Natural killer cell treated with Interleukin-12 subunit alpha and Interleukin-12 subunit beta and Interleukin-15 and Interleukin-18, amount 100 ng/mL, for 72 hours (primary cell): Measurements from ENCODE around the gene CYB5A. TPM values are rescaled to one million over a fixed set of nuclear protein-coding genes. Genes with fewer than 3 reads are reported as not detected.
A peak's percentile ranks its signal among the peaks of the same experiment; 100 is the strongest.

Source experiments
- ATAC-seq, 2 donors: fragments of 150-1000 bp; cut with Tn5 transposase in 1 of 2; sonication (Bioruptor Pico), chemical (Tn5 transposase) in 1 of 2; 2 replicates each; pipeline ENCODE4 v1.10.0; 2021
- DNase-seq: peaks from one replicate; pipeline ENCODE4 v3.0.0; 2022; ENCODE audit warnings: low spot score
- H3K27ac Mint-ChIP-seq, 2 donors: 1 replicate in 1 of 2; 2 replicates in 1 of 2; pipeline ENCODE4 v1.8.0; 2022; ENCODE audit warnings: mixed read lengths in 2 of 2, mild to moderate bottlenecking in 1 of 2, moderate library complexity in 1 of 2
- H3K27me3 Mint-ChIP-seq, 2 donors: 1 replicate in 1 of 2; 2 replicates in 1 of 2; pipeline ENCODE4 v1.8.0; 2022; ENCODE audit warnings: mixed read lengths in 2 of 2
- H3K36me3 Mint-ChIP-seq: one replicate; pipeline ENCODE4 v1.8.0; 2022; ENCODE audit warnings: mixed read lengths
- H3K4me1 Mint-ChIP-seq, 2 donors: 1 replicate in 1 of 2; 2 replicates in 1 of 2; pipeline ENCODE4 v1.8.0; 2022; ENCODE audit warnings: low read depth in 2 of 2, mixed read lengths in 2 of 2, mild to moderate bottlenecking in 1 of 2
- H3K4me3 Mint-ChIP-seq: one replicate; pipeline ENCODE4 v1.8.0; 2022; ENCODE audit warnings: mixed read lengths
- H3K9me3 Mint-ChIP-seq: 2 replicates; pipeline ENCODE4 v1.8.0; 2022; ENCODE audit warnings: mixed read lengths
- total RNA-seq, 2 donors: library from RNA; stranded (reverse); gene quantifications; one replicate each; pipeline ENCODE4 v1.2.3, GENCODE V29; 2022

Gene CYB5A
- total RNA-seq, 2 donors from 2014 or later, result 27.2 to 55.6 TPM

GRCh38 chr18:74278983-74279382 is 12.8 kb downstream of the CYB5A start:
- H3K4me3 Mint-ChIP-seq, result no peak overlapping the region
- no peaks in the 10 kb centered on the region for H3K36me3 Mint-ChIP-seq
- H3K27ac Mint-ChIP-seq, result no peak overlapping the region
- H3K9me3 Mint-ChIP-seq, result no peaks in the 10 kb centered on the region
- no peaks in the 10 kb centered on the region for H3K27me3 Mint-ChIP-seq
- peaks cover 20 to 29% of the 10 kb centered on the region in 2 donors for H3K4me1 Mint-ChIP-seq
- no peak for ATAC-seq
- no peak for DNase-seq

DNA sequence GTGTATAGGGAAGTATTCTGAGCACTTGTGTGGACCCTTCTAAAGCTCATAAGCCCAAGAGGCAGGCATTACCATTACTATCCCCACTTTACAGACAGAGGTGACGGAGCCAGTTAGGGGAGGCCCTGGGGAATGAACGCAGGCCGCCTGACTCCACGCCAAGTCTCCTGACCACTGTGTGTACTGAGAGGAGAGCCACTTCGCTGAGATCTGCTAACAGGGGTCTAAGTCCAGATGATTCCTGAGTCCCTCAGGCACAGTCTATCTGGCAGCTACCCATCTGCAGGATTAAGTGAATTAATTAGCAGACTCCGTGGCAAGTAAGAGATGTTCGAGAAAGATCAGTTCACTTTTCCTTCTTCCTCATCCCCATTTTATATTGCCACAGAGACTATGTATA is 13.7 kb downstream of the CYB5A start:
- no peaks in the 10 kb centered on the region for H3K36me3 Mint-ChIP-seq
- no peaks in the 10 kb centered on the region for H3K27me3 Mint-ChIP-seq
- DNase-seq, result no peak
- no peaks in the 10 kb centered on the region for H3K9me3 Mint-ChIP-seq
- H3K4me1 Mint-ChIP-seq, result peaks cover 19 to 25% of the 10 kb centered on the region in 2 donors
- no peak overlapping the region for H3K4me3 Mint-ChIP-seq
- ATAC-seq, result no peak
- no peak overlapping the region for H3K27ac Mint-ChIP-seq

DNA sequence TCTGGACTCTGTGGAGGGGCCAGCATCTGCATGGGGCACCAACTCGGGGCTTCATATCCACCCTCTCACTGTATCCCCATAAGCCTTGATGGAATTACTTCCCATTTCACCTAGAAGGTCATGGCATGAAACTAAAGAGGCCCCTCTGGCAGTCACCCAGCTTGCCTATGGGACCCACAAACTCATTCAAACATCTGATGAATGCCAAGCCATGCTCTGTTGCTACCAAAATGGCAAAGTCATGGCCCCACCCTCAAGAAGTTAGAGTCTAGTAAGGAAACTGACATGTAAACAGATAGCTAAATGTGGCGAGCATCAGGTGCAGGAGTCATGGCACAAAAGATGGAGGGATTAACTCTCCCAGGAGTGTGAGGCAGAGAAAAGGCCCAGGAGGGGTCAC is 14.5 kb downstream of the CYB5A start:
- Mint-ChIP-seq H3K36me3 (no peaks in the 10 kb centered on the region), H3K4me3 (no peak overlapping the region), H3K4me1 (peaks cover 12 to 17% of the 10 kb centered on the region in 2 donors), H3K27me3 (no peaks in the 10 kb centered on the region), H3K9me3 (no peaks in the 10 kb centered on the region), H3K27ac (no peak overlapping the region)
- ATAC-seq (no peak), DNase-seq (no peak)

- H3K27me3 Mint-ChIP-seq, result no peaks in the 10 kb centered on the region
- no peaks in the 10 kb centered on the region for H3K36me3 Mint-ChIP-seq
These were observed 15.2 kb downstream of the CYB5A start for GRCh38 chr18:74276609-74277008.

DNA sequence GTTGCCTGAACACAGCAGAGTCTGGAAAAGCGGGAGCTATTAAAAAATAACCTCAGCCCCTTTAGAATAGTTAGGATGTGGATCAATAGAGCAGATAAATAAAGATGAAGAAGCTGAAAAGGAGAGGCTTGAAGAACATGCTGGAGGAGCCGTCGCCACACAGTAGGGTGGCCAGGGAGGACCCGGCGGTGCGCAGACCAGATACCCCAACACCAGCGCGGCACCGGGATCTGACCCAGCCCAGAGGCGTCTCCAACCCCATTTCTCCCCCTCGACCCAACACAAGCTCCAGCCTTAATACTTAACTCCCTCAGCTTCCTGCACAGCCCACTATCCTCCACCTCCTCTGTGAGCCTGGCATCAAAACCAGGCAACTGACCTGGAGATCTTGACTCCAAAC is 16.0 kb downstream of the CYB5A start:
- H3K36me3 Mint-ChIP-seq, result no peaks in the 10 kb centered on the region
- no peak for ATAC-seq
- no peak overlapping the region for H3K4me3 Mint-ChIP-seq
- peaks cover 0 to 6% of the 10 kb centered on the region in 2 donors for H3K4me1 Mint-ChIP-seq
- H3K27ac Mint-ChIP-seq, result peak overlapping the region in 1 of 2 donors; percentile 33
- no peaks in the 10 kb centered on the region for H3K9me3 Mint-ChIP-seq
- H3K27me3 Mint-ChIP-seq, result no peaks in the 10 kb centered on the region
- no peak for DNase-seq

More at GRCh38 chr18:74276609-74277008, 15.2 kb downstream of the CYB5A start:
- Mint-ChIP-seq H3K4me1 (peaks cover 5 to 12% of the 10 kb centered on the region in 2 donors), H3K4me3 (no peak overlapping the region), H3K27ac (no peak overlapping the region), H3K9me3 (no peaks in the 10 kb centered on the region)
- no peak for ATAC-seq
- no peak for DNase-seq

DNA sequence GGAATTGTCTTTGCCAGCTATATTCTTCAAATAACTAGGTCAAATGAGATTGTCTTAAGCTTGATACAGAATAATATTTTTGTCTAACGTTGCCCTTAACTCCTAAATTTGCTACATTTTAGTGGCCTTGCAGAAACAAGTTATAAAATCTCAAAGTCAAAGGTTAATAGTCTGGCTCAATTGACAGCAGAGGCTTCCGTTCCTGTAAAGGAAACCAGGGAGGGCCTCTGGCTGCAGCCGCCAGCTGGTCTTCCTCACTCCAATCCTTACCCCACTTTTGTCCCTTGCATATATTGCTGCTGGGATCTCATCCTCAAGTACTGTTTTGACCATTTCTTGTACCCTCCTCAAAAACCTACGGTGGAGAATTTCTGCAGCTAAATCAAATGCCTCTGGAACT is 17.1 kb downstream of the CYB5A start:
- ATAC-seq (no peak), DNase-seq (no peak)
- H3K4me1 Mint-ChIP-seq, result peaks cover 0 to 4% of the 10 kb centered on the region in 2 donors
- no peak overlapping the region for H3K27ac Mint-ChIP-seq
- no peaks in the 10 kb centered on the region for H3K9me3 Mint-ChIP-seq
- H3K36me3 Mint-ChIP-seq, result no peaks in the 10 kb centered on the region
- H3K4me3 Mint-ChIP-seq, result no peak overlapping the region
- H3K27me3 Mint-ChIP-seq, result no peaks in the 10 kb centered on the region

GRCh38 chr18:74273394-74273793 is 18.4 kb downstream of the CYB5A start:
- Mint-ChIP-seq H3K4me3 (no peak overlapping the region), H3K4me1 (peaks cover 0 to 11% of the 10 kb centered on the region in 2 donors), H3K27me3 (no peaks in the 10 kb centered on the region), H3K27ac (no peak overlapping the region), H3K36me3 (no peaks in the 10 kb centered on the region), H3K9me3 (no peaks in the 10 kb centered on the region)
- ATAC-seq (no peak), DNase-seq (no peak)

DNA sequence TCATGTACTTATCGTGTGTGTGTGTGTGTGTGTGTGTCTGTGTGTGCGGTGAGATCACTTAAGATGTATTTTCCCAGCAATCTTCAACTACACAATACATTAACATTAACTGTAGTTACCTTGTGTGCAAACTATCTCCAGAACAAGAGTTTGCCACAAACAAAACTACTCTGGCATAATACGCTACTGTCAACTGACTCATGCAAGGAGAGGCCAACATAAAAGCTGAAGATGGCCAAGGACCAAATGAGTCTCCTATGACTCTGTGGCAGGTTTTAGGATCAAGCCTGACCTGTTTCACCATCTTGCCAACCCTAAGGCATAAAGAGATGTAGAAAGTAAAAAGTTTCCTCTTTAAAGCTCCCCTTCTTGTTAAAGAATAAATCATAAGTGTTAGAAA is 20.1 kb downstream of the CYB5A start:
- Mint-ChIP-seq H3K27me3 (no peaks in the 10 kb centered on the region), H3K36me3 (no peaks in the 10 kb centered on the region), H3K27ac (no peak overlapping the region), H3K4me1 (peaks cover 0 to 16% of the 10 kb centered on the region in 2 donors), H3K9me3 (no peaks in the 10 kb centered on the region), H3K4me3 (no peak overlapping the region)
- DNase-seq, result no peak
- ATAC-seq, result no peak

DNA sequence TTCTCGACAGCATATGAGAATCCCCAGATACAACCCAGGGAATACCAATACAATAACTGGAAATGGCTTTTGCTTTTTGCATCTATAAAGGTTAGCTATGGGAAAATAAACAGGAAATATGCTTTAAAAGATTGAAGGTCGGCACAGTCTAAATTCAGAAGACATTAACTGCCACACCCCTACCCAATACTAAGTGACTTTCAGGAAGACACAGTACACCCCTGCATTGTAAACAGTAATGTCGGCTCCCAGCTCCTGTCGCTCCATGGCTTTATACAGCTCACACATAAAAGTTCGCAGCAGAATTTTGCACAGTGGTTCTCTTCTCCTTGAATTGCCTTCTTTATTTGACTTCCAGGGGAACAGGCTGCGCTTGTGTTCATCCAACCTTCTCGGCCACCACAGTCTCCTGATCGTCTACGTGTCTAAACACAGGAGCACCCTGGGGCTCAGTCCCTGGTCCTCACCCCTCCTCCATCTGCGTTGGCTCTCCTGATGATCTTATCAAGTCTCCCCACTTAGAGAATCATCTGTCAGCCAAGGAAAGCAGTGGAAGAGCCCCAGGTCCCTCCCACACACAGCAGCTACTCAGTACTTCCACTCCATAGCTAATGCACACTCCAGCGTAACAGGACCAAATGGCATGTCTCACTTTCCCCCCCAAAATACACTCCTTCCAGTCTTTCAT is 22.7 kb downstream of the CYB5A start:
- ATAC-seq, result no peak
- no peak overlapping the region for H3K4me3 Mint-ChIP-seq

DNA sequence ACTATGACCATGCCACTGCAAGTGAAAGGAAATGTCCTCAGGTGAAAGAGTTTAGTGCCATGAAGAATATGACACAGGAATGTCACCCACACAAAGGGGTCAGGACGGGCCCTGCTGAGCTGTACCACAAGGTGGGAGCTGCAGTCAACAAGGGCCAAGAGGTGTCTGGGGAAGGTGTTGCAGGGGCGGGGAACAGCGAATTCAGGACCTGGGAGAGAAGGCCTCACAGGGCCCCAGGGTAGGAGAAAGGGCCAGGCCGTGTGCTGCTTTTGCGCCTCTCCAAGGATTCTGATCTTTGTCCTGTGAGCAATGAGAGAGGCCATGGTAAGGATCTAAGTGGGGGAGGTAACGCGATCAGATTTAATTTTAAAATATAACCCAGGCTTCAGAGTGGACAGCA is 23.6 kb downstream of the CYB5A start:
- Mint-ChIP-seq H3K4me1 (peaks cover 0 to 16% of the 10 kb centered on the region in 2 donors), H3K27me3 (no peaks in the 10 kb centered on the region), H3K27ac (no peak overlapping the region), H3K4me3 (no peak overlapping the region), H3K36me3 (no peaks in the 10 kb centered on the region), H3K9me3 (no peaks in the 10 kb centered on the region)
- ATAC-seq (no peak), DNase-seq (no peak)

More for the DNA sequence above, 22.7 kb downstream of the CYB5A start:
- H3K4me1 Mint-ChIP-seq, result peaks cover 0 to 16% of the 10 kb centered on the region in 2 donors
- no peaks in the 10 kb centered on the region for H3K27me3 Mint-ChIP-seq
- H3K27ac Mint-ChIP-seq, result no peak overlapping the region
- no peaks in the 10 kb centered on the region for H3K9me3 Mint-ChIP-seq
- H3K36me3 Mint-ChIP-seq, result no peaks in the 10 kb centered on the region
- DNase-seq, result no peak

DNA sequence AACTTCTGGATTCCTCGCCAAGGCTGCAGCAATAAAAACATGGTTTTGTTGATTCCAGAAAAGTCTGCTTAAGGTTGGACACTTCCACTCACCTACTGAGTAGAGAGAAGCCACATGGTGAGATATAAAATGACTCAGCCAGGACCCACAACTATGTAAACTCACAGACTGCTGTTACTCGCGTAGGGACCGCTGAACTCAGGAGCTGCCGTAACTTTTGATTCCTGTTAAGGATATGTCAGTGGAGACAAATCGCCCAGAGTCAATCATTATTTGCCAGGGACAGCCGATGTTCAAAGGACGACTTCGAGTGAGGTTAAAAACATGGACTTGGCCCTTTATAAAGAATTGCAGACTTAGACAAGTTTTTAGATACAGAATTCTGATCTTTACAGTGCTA is 25.6 kb downstream of the CYB5A start:
- Mint-ChIP-seq H3K9me3 (no peaks in the 10 kb centered on the region), H3K27me3 (no peaks in the 10 kb centered on the region), H3K4me1 (peaks cover 0 to 16% of the 10 kb centered on the region in 2 donors), H3K27ac (no peak overlapping the region), H3K36me3 (no peaks in the 10 kb centered on the region), H3K4me3 (no peak overlapping the region)
- ATAC-seq (no peak), DNase-seq (no peak)

- Mint-ChIP-seq H3K36me3 (no peaks in the 10 kb centered on the region), H3K4me3 (no peak overlapping the region), H3K9me3 (no peaks in the 10 kb centered on the region), H3K4me1 (peaks cover 0 to 16% of the 10 kb centered on the region in 2 donors), H3K27ac (no peak overlapping the region), H3K27me3 (no peaks in the 10 kb centered on the region)
- no peak for DNase-seq
- ATAC-seq, result no peak
These were observed 26.1 kb downstream of the CYB5A start for GRCh38 chr18:74265546-74266098.

- Mint-ChIP-seq H3K4me3 (no peak overlapping the region), H3K36me3 (no peaks in the 10 kb centered on the region), H3K4me1 (peaks cover 0 to 14% of the 10 kb centered on the region in 2 donors), H3K9me3 (no peaks in the 10 kb centered on the region), H3K27me3 (no peaks in the 10 kb centered on the region), H3K27ac (peak overlapping the region in 1 of 2 donors; percentile 32)
- DNase-seq (no peak), ATAC-seq (no peak)
These were observed 27.3 kb downstream of the CYB5A start for GRCh38 chr18:74264303-74265020.

DNA sequence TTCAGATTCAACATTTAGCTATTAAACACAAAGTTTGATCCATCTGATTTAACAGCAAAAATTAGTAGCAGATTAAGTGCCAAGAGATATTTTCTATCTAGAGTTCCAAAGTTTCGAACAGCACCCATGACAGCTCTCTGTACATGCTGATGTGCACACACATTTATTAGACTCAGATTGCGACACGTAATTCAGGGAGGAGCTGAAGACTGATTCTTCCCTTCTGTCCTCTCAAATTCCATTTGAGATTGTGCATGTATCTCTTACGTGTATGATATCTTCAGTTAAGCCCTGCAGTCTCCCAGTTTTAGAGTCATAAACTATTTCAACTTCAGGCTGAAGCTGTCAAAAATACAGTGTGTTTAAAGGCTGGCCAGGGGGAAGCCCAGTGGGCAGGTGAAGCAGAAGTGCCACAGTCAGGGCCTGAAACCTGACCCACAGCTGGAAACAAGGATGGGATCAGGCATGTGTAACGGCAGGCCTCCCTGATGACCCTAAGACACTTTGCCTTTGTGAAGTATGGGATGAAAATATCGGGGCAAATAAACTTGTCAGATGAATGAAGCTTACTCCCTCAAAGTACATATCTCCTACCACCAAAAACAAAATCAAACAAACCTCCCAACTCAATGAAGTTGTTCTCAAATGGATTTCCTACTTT is 30.6 kb downstream of the CYB5A start:
- DNase-seq (no peak), ATAC-seq (no peak)
- H3K4me3 Mint-ChIP-seq, result no peak overlapping the region
- no peaks in the 10 kb centered on the region for H3K27me3 Mint-ChIP-seq
- H3K9me3 Mint-ChIP-seq, result no peaks in the 10 kb centered on the region
- peaks cover 0 to 5% of the 10 kb centered on the region in 2 donors for H3K4me1 Mint-ChIP-seq
- H3K27ac Mint-ChIP-seq, result no peak overlapping the region
- H3K36me3 Mint-ChIP-seq, result peaks cover 5% of the 10 kb centered on the region
